SKM-1 treated with dmso at 0.1 percent for 144 hours (cell line): Measurements from ENCODE around the gene EPC2.
"Not testable (repeated sequence)": the region's sequence is repeated elsewhere in the genome, so short reads cannot be mapped to it uniquely, and the experiment has no call there.

Experiments
- DNase-seq: peaks from one replicate; lab custom pipeline; 2025; ENCODE audit not compliant: unreplicated experiment; lab: John Stamatoyannopoulos, UW

Gene EPC2

GRCh38 chr2:148720501-148721001 lies 76.0 kb downstream of the EPC2 start:
- DNase-seq: no peak

DNA sequence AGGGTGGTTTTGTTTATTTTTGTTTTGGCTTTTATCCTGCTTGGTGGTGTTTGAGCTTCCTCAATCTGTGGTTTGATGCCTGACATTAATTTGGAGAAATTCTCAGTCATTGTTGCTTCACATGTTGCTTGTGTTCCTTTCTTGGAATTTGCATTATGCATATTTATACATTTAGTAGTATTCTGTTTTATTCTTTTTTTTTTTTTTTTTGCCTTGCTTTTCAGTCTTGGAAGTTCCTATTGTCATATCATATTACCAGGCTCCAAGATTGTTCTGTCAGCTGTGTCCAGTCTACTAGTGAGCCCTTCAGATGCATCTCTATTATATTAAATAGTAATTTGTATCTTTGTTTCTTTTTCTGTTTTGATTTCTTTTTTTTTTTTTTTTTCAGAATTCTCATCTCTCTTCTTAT lies 77.0 kb downstream of the EPC2 start:
- no peak for DNase-seq

DNA sequence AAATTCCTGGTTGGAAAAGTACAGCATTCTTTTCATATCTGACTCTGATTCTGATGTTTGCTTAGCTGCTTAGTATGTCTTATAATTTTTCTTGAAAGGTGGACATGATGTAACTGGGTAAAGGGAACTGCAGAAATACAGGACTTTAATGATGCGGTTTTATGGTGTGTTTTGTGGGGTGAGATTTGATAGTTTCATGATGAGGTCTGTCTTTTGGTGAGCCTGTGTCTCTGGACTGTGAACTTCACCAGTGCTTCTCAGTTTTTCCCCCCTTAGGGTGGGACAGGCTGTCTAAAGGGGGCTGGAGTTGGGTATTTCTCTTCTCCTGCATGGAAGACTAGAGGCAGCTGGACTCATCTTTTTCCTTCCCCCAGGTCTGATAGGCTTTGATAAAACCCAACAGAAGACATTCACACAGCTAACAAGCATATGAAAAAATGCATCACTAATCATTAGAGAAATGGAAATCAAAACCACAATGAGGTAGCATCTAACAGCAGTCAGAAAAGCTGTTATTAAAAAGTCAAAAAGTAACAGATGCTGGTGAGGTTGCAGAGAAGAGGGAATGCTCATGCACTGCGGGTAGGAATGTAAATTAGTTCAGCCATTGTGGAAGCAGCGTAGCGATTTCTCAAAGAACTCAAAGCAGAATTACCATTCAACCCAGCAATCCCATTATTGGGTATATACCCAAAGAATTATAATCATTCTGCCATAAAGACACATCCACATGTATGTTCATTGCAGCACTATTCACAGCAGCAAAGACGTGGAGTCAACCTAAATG lies 77.6 kb downstream of the EPC2 start:
- no peak for DNase-seq

- no peak for DNase-seq
Observed at GRCh38 chr2:148725564-148725963, 81.0 kb downstream of the EPC2 start.

DNA sequence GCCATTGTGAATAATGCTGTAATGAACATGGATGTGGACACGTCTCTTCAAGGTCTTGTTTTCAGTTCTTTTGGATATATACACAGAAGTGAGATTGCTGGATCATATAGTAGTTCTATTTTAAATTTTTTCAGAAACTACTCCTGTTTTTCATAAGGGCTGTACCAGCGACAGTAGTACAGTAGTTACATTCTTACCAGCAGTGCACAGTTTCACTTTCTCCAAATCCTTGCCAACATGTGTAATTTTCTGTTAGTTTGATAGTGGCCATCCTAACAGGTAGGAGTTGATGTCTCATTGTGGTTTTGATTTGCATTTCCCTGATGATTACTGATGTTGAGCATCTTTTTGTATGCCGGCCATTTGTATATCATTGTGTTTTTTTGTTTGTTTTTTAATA lies 81.7 kb downstream of the EPC2 start:
- DNase-seq: no peak

- DNase-seq: no peak
Observed at GRCh38 chr2:148730085-148730484, 85.5 kb downstream of the EPC2 start.

DNA sequence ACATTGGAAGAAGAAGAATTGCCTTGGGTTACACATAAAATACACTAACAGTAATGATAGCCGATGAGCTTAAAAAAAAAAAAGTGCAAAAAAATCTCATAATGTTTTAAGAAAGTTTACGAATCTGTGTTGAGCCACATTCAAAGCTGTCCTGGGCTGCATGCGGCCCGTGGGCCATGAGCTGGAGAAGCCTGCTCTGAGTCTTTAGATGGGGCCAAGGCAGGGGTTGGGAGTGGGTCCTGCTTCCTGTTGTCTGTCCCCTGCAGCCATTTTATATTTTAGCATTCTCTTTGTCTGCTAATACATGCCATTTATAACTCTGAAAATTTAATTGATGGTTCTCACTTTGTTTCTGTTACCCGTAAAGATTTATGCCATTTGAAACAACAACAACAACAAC lies 93.2 kb downstream of the EPC2 start:
- DNase-seq: no peak

- no peak for DNase-seq
Observed at GRCh38 chr2:148739454-148740105, 95.0 kb downstream of the EPC2 start.

- no peak for DNase-seq
Observed at GRCh38 chr2:148742373-148742772, 97.8 kb downstream of the EPC2 start.

GRCh38 chr2:148745151-148745851 lies 100.8 kb downstream of the EPC2 start:
- no peak for DNase-seq

- no peak for DNase-seq
Observed at GRCh38 chr2:148746973-148747372, 102.4 kb downstream of the EPC2 start.

DNA sequence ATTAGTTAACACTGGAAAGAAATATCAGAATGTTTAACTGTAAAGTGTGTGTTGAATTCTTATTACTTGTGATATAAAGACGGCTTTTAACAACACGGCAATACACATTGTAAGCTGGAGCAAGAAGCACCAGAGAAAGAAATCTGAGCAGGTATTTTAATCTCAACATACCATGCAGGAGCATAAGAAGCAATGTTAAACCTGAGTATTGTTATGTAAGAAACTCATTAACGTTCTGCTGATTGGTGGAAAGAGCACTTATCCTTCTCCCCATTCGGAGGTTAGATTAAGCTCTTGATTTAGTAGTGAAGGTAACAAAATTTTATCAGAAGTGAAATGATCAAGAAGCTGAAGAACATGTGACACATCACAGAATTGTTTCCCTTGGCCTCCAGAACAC lies 107.4 kb downstream of the EPC2 start:
- DNase-seq: no peak

DNA sequence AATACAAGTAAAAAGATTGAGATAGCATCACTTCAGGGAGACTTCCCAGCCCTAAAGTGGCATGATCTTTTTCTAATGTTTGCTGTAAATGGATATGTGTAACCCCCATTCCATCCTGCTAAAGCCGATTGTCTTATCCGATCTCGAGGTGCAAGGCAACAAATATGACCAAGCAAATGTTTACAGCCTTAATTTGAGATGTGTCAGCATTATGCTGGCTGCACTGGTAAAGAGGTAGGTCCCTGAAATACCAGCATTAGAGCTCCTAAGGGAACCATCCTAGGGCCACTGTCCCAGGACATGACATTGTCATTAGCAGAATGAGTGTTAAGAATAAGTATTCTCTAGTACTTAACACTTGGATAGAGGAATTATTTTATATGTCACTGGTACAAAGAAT lies 108.4 kb downstream of the EPC2 start:
- DNase-seq: no peak

- DNase-seq: no peak
Observed at GRCh38 chr2:148754864-148755263, 110.3 kb downstream of the EPC2 start.

DNA sequence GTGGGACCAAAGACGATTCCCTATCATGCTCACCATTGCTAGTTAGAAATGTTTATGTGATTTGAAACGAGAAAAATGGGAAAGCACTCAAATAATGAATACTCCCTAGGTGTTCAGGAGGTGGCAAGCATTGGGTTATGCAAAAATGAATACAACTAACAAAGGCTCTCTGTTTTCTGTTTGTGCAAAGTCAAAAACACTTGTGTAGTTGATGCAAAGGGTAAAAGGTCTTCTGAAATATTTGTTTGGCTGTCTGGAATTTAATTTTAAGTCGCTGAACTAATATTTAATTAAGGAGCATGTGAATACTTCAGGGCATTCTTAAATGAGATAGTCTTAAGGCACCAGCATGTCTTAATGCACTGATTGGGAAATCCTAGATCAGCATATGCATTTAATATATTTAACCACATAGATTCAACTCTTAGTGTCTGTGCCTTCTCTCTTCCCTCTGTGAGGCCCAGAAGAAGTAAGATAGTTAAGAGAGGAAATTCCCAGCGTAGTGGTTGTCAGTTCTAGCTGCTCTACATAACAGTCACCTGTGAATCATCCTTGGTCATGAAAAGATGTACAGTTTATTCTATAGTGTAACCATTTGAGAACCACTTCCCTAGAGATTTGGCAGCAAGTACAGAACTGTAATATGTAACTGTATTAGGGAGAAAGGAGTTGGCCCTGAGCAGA lies 111.9 kb downstream of the EPC2 start:
- DNase-seq: no peak

DNA sequence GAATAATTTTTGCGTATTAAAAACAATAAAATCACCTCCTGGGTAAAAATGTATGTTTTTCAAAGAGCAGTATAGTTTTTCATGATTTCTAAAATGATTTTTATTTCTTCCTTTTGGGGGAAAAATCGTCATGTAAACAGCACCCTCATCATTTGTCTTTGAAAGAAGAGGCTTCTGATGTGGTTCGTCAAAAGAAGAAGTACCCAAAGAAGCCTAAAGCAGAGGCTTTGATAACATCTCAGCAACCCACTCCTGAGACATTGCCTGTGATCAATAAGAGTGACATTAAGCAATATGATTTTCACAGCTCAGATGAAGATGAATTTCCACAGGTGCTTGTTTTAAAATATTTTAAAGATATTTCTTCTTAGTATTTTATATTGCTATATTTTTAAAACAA lies 120.3 kb downstream of the EPC2 start:
- no peak for DNase-seq

GRCh38 chr2:148770047-148770446 lies 125.5 kb downstream of the EPC2 start:
- no peak for DNase-seq

GRCh38 chr2:148781544-148781943 lies 137.0 kb downstream of the EPC2 start:
- no peak for DNase-seq

DNA sequence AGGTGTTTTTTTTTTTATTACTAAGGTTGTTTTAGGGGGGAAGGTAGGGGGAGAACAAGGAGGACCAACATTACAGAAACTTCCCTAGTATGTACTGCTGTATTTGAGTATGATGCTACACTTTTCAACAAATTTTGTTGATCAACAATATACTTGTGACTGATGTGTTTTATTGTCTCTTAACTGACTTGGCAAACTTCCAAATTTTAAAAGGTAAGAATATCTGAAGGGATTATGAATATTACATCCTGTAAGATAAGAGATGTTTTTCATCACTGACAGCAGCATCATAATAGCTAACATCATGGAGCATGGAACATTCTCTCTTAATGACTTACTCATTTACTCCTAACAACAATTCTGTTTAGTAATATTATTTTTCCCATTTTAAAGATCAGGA lies 144.5 kb downstream of the EPC2 start:
- no peak for DNase-seq

DNA sequence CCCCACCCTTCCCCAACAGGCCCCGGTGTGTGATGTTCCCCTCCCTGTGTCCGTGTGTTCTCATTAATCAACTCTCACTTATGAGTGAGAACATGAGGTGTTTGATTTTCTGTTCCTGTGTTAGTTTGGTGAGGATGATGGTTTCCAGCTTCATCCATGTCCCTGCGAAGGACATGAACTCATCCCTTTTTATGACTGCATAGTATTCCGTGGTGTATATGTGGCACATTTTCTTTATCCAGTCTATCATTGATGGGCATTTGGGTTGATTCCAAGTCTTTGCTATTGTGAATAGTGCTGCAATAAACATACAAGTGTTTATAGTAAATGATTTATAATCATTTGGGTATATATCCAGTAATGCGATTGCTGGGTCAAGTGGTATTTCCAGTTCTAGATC lies 145.6 kb downstream of the EPC2 start:
- DNase-seq: not testable (repeated sequence)

DNA sequence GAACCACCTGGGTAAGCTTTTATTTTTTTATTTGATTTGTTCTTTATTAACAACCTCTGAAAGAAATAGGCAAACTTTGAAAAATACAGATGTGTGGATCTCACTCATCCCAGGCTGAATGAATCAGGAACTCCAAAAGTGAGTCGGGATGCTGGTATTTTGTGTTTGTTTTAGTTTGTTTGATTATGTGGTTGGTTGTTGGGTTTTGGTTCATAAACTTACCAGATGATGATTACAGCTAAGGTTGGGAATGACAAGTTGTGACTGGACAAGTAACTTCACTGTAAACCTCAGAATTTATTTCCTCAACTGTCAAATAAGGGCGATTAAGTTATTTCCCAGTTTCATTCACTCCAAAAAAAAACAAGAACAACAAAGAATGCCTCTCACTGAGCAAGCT lies 150.0 kb downstream of the EPC2 start:
- no peak for DNase-seq
